ENCODE measurements around the gene ZDHHC1.

The ZDHHC1 gene

GRCh38 chr16:67395458-67396158 is 20.7 kb downstream of the ZDHHC1 start:
- no peak for TF ChIP-seq CTCF (IDR thresholded peaks at IDR 0.05; ENCODE audit: low read depth, low read length)
- DNase-seq (ENCODE audit: extremely low read depth, low read depth), result no peak

- TF ChIP-seq CTCF (IDR thresholded peaks at IDR 0.05; ENCODE audit: low read depth, low read length), result no peak
- no peak for DNase-seq (ENCODE audit: extremely low read depth, low read depth)
These were observed 21.2 kb downstream of the ZDHHC1 start for GRCh38 chr16:67395105-67395457.

DNA sequence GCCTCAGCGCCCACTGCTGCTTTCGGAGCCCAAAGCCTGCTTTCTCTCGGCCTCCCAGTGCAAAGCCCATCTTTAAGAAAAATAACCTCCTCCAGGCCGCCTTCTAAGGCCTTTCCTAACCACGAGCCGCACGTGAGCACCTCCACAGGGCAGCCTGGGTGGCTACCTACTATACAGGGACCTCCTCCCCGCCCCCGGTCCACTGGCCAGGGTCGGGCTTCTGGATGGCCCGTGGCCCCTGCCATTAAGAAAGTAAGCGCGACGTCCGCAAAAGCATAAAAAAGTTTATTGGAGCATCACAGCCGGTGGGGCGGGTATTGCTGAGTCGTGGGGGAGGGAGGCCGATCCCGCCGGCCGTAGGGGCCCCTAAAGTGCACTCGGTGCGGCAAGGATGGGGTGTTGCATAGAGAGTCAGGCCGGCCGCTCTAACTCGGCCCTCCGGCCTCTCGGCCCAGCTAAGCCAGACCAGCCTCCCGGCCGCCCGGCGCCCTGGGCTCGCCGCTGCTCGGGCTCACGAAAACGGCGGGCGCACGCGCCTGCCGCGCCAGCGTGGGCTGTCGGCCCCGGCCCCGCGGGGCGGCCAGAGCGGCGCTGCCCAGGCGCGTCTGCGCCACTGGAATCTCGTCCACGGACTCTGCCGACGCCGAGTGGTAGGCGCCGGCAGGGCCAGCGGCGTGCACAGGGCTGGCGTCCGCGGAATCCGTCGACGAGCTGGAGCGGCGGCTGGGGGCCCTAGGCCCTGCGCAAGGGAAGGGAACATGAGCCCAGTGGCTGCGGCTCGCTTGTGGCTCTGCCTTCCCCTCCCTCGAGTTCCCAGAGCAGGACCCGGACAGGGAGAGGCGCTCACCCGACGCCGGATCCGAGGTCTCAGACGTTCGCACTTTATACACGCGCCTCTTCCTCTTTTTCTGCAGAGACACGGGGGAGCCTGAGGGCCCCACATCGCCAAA is 21.8 kb downstream of the ZDHHC1 start:
- DNase-seq (ENCODE audit: extremely low read depth, low read depth), result no peak
- no peak for TF ChIP-seq CTCF (IDR thresholded peaks at IDR 0.05; ENCODE audit: low read depth, low read length)

GRCh38 chr16:67393788-67394154 is 22.5 kb downstream of the ZDHHC1 start:
- no peak for TF ChIP-seq CTCF (IDR thresholded peaks at IDR 0.05; ENCODE audit: low read depth, low read length)
- no peak for DNase-seq (ENCODE audit: extremely low read depth, low read depth)

DNA sequence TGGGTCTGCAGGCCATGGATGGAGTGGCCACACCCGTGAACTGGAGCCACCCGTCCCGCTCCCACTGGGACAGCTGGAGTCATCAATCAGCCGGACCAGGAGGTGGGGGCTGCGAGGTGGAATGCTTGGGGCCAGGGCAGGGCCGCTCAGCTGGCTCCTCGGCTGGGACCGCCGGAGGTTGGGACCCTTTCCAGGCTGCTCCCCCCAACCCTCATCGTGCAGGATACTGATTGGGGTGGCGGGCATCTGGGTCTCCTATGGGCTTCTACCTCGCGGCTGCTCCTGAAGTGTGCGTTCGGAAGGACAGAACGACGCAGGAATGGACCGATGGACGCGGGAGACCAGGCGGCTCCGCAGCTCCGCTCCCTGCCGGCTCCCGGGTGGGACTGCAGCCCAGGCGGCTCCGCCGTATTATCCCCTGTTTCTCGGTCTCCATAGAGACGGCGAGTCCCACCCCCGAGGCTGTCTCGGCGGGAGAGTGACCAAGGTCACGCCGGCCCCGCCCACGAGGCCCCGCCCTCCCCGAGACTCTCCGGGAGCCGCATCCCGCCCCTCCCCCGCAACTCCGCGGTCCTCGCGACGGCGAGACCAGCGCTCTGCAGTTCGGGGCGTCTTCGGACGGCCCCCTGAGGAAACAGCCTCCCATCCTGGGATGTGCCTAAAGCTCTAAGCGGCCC is 23.0 kb downstream of the ZDHHC1 start, which contains the start of gene TPPP3:
Gene TPPP3 (minus strand): TSS at position 388 of the 677 bp plus-strand sequence. CDS start 2,387 bp downstream, outside the sequence.
- peak; percentile 65 for TF ChIP-seq CTCF (IDR thresholded peaks at IDR 0.05; ENCODE audit: low read depth, low read length)
- DNase-seq (ENCODE audit: extremely low read depth, low read depth), result peak; percentile 52

GRCh38 chr16:67392301-67393059 is 23.8 kb downstream of the ZDHHC1 start:
- no peak for TF ChIP-seq CTCF (IDR thresholded peaks at IDR 0.05; ENCODE audit: low read depth, low read length)

More at GRCh38 chr16:67392301-67393059, 23.8 kb downstream of the ZDHHC1 start:
- DNase-seq (ENCODE audit: extremely low read depth, low read depth), result no peak

All from AG09319 (cell line).